DMS53 treated with DMSO at 0.1 percent for 48 hours (cell line): ENCODE results near the gene HDAC2.
"Not testable (repeated sequence)": the region's sequence is repeated elsewhere in the genome, so short reads cannot be mapped to it uniquely, and the experiment has no call there.

Experiments
- DNase-seq: peaks from one replicate; lab custom pipeline; 2025; ENCODE audit not compliant: unreplicated experiment; lab: John Stamatoyannopoulos, UW

HDAC2 gene

GRCh38 chr6:113920663-113921267, 50.2 kb downstream of the HDAC2 start:
- no peak for DNase-seq

DNA sequence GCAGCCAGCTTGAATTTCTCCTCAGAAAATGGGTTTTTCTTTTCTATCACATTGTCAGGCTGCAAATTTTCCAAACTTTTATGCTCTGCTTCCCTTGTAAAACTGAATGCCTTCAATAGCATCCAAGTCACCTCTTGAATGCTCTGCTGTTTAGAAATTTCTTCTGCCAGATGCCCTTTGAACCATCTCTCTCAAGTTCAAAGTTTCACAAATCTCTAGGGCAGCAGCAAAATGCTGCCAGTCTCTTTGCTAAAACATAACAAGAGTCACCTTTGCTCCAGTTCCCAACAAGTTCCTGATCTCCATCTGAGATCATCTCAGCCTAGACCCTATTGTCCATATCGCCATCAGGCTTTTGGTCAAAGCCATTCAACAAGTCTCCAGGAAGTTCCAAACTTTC, 60.7 kb downstream of the HDAC2 start:
- DNase-seq, result not testable (repeated sequence)

DNA sequence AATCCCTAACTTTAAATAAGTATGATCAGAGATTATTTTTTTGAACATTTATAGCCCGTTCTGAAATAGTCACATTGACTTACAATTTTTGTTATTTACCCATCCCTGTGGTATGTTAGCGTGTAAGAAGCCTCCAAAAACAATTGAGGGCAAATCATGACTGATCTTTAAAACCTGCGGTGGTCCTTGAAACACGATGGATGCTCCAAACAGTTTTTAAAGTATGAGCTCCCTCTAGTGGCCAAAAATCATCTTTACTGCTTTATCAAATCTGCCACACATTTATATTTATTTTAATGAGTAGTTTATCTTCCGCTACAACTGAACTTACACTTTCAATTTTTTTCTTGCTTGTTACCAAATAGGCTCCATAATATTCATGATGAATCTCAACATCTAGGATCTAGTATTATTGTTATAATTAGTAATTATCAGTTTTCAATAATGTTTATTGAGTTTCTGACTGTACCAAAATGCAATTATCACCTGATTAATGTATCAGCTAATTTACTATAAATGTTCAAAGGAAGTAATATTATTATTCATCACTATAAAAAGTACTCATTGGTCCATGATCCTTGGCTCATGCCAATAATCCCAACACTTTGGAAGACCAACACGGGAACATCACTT, 61.6 kb downstream of the HDAC2 start:
- peak; percentile 27 for DNase-seq

- no peak for DNase-seq
Observed at GRCh38 chr6:113908801-113909200, 62.1 kb downstream of the HDAC2 start.

- no peak for DNase-seq
Observed at GRCh38 chr6:113907102-113907815, 63.7 kb downstream of the HDAC2 start.

DNA sequence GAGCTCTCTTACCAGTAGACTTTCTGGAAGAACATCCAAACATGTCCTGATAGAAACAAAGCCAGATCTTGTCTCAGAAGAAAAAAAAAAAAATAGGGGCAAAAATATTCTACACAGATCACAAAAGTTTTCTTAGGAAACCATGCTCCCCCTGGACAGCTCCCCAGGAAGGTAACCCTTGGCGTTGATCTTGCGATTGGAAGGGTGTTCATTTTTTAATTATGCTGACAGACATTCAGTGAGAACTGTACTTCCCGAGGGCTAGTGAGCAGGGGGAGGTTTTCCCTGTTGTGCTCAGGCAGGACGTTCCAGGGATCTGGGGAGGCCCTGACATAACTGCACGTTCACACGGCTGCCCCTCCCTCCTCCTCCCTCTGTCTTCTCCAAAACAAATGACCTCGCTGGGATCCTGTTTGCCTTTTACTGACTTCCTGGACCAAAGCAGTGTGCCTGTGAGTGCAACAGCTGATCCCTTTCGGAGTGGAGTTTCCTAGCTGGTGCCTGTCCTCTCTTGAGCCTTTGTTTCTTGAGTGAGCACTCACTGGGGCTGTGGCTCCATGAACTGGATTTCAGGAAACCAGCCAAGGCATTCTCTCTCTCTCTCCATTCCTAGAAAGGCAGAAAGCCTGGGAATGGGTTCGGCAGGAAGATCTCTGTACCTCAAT, 67.2 kb downstream of the HDAC2 start:
- no peak for DNase-seq

GRCh38 chr6:113901482-113901881, 69.5 kb downstream of the HDAC2 start:
- no peak for DNase-seq

GRCh38 chr6:113894712-113895674, 76.0 kb downstream of the HDAC2 start:
- no peak for DNase-seq

GRCh38 chr6:113893866-113894265, 77.1 kb downstream of the HDAC2 start:
- no peak for DNase-seq

- DNase-seq, result no peak
Observed at GRCh38 chr6:113893451-113893850, 77.5 kb downstream of the HDAC2 start.

- no peak for DNase-seq
Observed at GRCh38 chr6:113888956-113889630, 81.9 kb downstream of the HDAC2 start.

- no peak for DNase-seq
Observed at GRCh38 chr6:113888493-113888892, 82.5 kb downstream of the HDAC2 start.

GRCh38 chr6:113886512-113886911, 84.4 kb downstream of the HDAC2 start:
- DNase-seq, result no peak

DNA sequence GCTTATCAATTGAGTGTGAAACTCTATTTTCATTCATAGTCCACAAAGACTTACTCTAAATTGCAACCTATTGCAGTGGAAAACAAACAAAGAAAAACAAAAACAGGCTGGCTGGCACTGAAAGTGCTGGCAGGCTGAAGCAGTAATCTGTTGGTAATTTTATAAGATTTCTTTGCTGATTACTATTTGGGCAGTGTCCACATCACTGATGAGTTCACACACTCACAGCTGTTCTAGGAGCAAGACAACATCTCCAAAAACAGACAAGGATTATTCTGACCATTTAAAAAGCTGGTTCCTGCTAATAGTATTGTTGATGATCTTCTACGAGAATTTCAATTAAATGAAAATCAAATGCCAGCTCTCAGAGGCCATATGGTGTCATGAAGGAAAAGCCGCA, 86.9 kb downstream of the HDAC2 start:
- no peak for DNase-seq
